SH-SY5Y (cell line): ENCODE data around the gene TRMT10A.

Source experiments
- GATA2 ChIP-seq: IDR thresholded peaks from 2 replicates; pipeline ENCODE4 v1.6.1; 2011; ENCODE audit warnings: mild to moderate bottlenecking, low read depth, low read length
- GATA3 ChIP-seq: IDR thresholded peaks from 2 replicates; pipeline ENCODE4 v1.6.1; 2011; ENCODE audit warnings: low read depth, mild to moderate bottlenecking, low read length, moderate library complexity

DNA sequence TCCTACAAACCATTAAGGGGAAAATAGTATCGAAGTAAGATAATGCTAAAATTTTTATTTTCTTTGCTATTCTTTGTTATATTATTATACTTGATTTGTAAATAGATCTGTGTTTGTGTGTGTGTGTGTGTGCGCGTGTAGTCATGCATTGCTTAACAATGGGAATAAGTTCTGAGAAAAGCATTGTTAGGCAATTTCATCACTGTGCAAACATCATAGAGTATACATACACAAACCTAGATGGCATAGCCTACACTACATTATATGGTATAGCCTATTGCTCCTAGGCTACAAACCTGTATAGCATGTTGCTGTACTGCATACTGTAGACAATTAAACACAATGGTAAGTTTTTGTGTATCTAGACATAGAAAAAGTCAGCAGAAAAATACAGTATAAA lies 27.9 kb upstream of the TRMT10A start:
- no peak for TF ChIP-seq GATA2
- TF ChIP-seq GATA3: no peak
